Sigmoid colon (tissue), 7 donors: ENCODE results near the gene TM7SF3. TPM values are rescaled to one million over a fixed set of nuclear protein-coding genes. Genes with fewer than 3 reads are reported as not detected.

Experiments
- DNase-seq: peaks from one replicate; pipeline ENCODE4 v3.0.0-alpha.2; 2019
- H3K27ac ChIP-seq, 4 donors: fragments of 200-600 bp; sonication (generic); one replicate each; pipeline ENCODE4 v1.5.1; 2016 to 2019; ENCODE audit warnings: mild to moderate bottlenecking in 1 of 4
- H3K27me3 ChIP-seq, 3 donors: fragments of 200-600 bp; sonication (generic); one replicate each; pipeline ENCODE4 v1.5.1; 2019; ENCODE audit warnings: mild to moderate bottlenecking in 1 of 3
- H3K36me3 ChIP-seq, 4 donors: fragments of 200-600 bp; sonication (generic); one replicate each; pipeline ENCODE4 v1.5.1; 2016 to 2019
- H3K4me1 ChIP-seq, 4 donors: fragments of 200-600 bp; sonication (generic); one replicate each; pipeline ENCODE4 v1.5.1; 2017 to 2019
- H3K4me3 ChIP-seq, 4 donors: fragments of 200-600 bp; sonication (generic); one replicate each; pipeline ENCODE4 v1.5.1; 2017 to 2019; ENCODE audit warnings: mild to moderate bottlenecking in 2 of 4, moderate library complexity in 1 of 4
- H3K9me3 ChIP-seq, 4 donors: fragments of 200-600 bp in 3 of 4; sonication (generic) in 3 of 4; one replicate each; pipeline versions ENCODE4 v1.5.1 to v1.6.1; 2013 to 2019
- CTCF ChIP-seq, 4 experiments: fragments of 450-650 bp in 3 of 4; fragments of 200-600 bp in 1 of 4; IDR thresholded peaks; one replicate each; pipeline ENCODE4 v1.5.1; 2016 to 2019; ENCODE audit warnings: antibody characterized with exemption in 4 of 4, mild to moderate bottlenecking in 3 of 4, moderate library complexity in 2 of 4
- EP300 ChIP-seq, 4 donors: sonication (generic); formaldehyde crosslinking; IDR thresholded peaks; one replicate each; pipeline ENCODE4 v1.6.1; 2017; ENCODE audit warnings: antibody characterized with exemption in 4 of 4
- POLR2A ChIP-seq, 2 donors: fragments of 450-650 bp; IDR thresholded peaks; one replicate each; pipeline ENCODE4 v1.6.1; 2016; ENCODE audit warnings: antibody characterized with exemption in 2 of 2, mild to moderate bottlenecking in 2 of 2, moderate library complexity in 2 of 2
- POLR2AphosphoS5 ChIP-seq, 4 donors: sonication (generic); formaldehyde crosslinking; IDR thresholded peaks; one replicate each; pipeline ENCODE4 v1.6.1; 2017; ENCODE audit warnings: antibody characterized with exemption in 4 of 4
- WGBS, 2 donors: extraction: QIAGEN DNeasy Blood & Tissue Kit; methylation state at CpG; one replicate each; pipeline ENCODE4 v1.1.7; 2013; 5-methylcytosine and 5-hydroxymethylcytosine counted together
- intact Hi-C: fragments of 100-400 bp; cut with DNase I; formaldehyde crosslinking; loops from one replicate; pipeline ENCODE4 v1.15.1; 2023
- polyA plus RNA-seq, 3 donors: library from polyadenylated mRNA; stranded (reverse); fragments of 200-250 nt; gene quantifications; one replicate each; pipeline ENCODE4 v1.2.3, GENCODE V29; 2013
- total RNA-seq, 4 donors: library from RNA; depleted of rRNA; stranded (reverse); fragments of >200 nt; gene quantifications; one replicate each; pipeline ENCODE4 v1.1.0, GENCODE V29; 2016
- donor health status: healthy with polysubstance abuse.
- donor health status: Bipolar disorder and iron deficiency.
- donor health status: healthy.

The TM7SF3 gene
- total and polyA plus RNA-seq, 7 donors = 9.2 to 56.9 (median 38.4) TPM

DNA sequence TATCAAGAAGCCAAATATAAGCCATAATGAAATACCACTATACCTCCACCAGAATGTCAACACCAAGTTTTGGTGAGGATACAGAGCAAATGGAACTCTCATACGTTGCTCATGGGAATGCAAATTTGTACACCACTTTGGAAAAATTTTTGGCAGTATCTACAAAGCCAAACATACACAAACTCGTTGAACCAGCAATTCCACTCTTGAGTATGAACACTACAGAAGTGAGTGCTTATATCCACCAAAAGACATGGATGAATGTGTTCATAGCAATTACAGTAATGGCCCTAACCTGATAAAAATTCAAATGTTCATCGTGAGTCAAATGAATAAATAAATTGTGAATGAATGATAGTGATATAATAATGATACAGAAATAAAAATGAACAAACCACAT, 43.4 kb upstream of the TM7SF3 start:
- no peak for DNase-seq
- Histone ChIP-seq H3K4me1 (no peaks in the 10 kb centered on the region), H3K27me3 (no peaks in the 10 kb centered on the region), H3K9me3 (no peaks in the 10 kb centered on the region), H3K36me3 (no peaks in the 10 kb centered on the region), H3K27ac (no peak overlapping the region), H3K4me3 (no peak overlapping the region)
- intact Hi-C loops = no loop called here
- WGBS, 2 donors = 72 to 73% methylated on average over 3 of the region's 3 CpGs
- TF ChIP-seq CTCF (IDR thresholded peaks at IDR 0.05) (no peak), EP300 (IDR thresholded peaks at IDR 0.05) (no peak), POLR2A (IDR thresholded peaks at IDR 0.05) (no peak), POLR2AphosphoS5 (IDR thresholded peaks at IDR 0.05) (no peak)

DNA sequence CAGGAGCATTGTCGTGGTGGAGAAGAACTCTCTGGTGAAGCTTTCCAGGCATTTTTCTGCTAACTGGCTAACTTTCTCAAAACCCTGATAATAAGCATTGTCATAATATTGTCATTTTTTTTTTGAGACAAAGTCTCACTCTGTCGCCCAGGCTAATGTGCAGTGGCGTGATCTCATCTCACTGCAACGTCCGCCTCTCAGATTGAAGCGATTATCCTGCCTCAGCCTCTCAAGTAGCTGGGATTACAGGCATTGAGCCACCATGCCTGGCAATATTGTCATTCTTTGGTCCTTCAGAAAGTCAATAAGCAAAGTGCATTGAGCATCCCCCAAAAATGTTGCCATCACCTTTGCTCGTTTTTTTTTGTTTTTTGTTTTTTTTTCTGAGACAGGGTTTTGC, 41.8 kb upstream of the TM7SF3 start:
- intact Hi-C loops = no loop called here
- Histone ChIP-seq H3K9me3 (no peaks in the 10 kb centered on the region), H3K36me3 (no peaks in the 10 kb centered on the region), H3K27me3 (no peaks in the 10 kb centered on the region), H3K4me3 (no peak overlapping the region), H3K27ac (no peak overlapping the region), H3K4me1 (no peaks in the 10 kb centered on the region)
- 90 to 92% methylated on average over 7 of the region's 7 CpGs for WGBS, 2 donors
- DNase-seq = no peak
- TF ChIP-seq POLR2A (IDR thresholded peaks at IDR 0.05) = no peak
- TF ChIP-seq CTCF (IDR thresholded peaks at IDR 0.05) = no peak
- TF ChIP-seq EP300 (IDR thresholded peaks at IDR 0.05) = no peak
- TF ChIP-seq POLR2AphosphoS5 (IDR thresholded peaks at IDR 0.05) = no peak

GRCh38 chr12:27052742-27053141, 38.6 kb upstream of the TM7SF3 start:
- Histone ChIP-seq H3K4me1 (no peaks in the 10 kb centered on the region), H3K36me3 (no peaks in the 10 kb centered on the region), H3K27ac (no peak overlapping the region), H3K9me3 (no peaks in the 10 kb centered on the region), H3K4me3 (no peak overlapping the region), H3K27me3 (no peaks in the 10 kb centered on the region)
- TF ChIP-seq EP300 (IDR thresholded peaks at IDR 0.05) (no peak), POLR2A (IDR thresholded peaks at IDR 0.05) (no peak), CTCF (IDR thresholded peaks at IDR 0.05) (no peak), POLR2AphosphoS5 (IDR thresholded peaks at IDR 0.05) (no peak)
- intact Hi-C loops = no loop called here
- WGBS, 2 donors = 96 to 97% methylated on average over 3 of the region's 3 CpGs
- no peak for DNase-seq

- TF ChIP-seq CTCF (IDR thresholded peaks at IDR 0.05) (no peak), POLR2AphosphoS5 (IDR thresholded peaks at IDR 0.05) (no peak), EP300 (IDR thresholded peaks at IDR 0.05) (no peak), POLR2A (IDR thresholded peaks at IDR 0.05) (no peak)
- intact Hi-C loops = no loop called here
- WGBS, 2 donors = 91 to 94% methylated on average over 1 of the region's 1 CpG
- H3K27me3 ChIP-seq = no peaks in the 10 kb centered on the region
- H3K36me3 ChIP-seq = no peaks in the 10 kb centered on the region
- H3K4me3 ChIP-seq = no peak overlapping the region
- H3K9me3 ChIP-seq = no peaks in the 10 kb centered on the region
- H3K27ac ChIP-seq = no peak overlapping the region
- H3K4me1 ChIP-seq = no peaks in the 10 kb centered on the region
- DNase-seq = no peak
These were observed 38.0 kb upstream of the TM7SF3 start for GRCh38 chr12:27052176-27052575.
